DND-41 (cell line): ENCODE data around the gene SERPINB2.

Experiments
- ATAC-seq: fragments of 200-7000 bp; cut with Tn5 transposase; 3 replicates; pipeline ENCODE4 v1.9.1; 2021; ENCODE audit warnings: low read depth; ENCODE audit not compliant: insufficient read depth
- DNase-seq: peaks from one replicate; pipeline ENCODE4 v3.0.0-alpha.2; 2020
- H2AFZ ChIP-seq: 2 replicates; pipeline ENCODE4 v1.6.0; 2012; ENCODE audit warnings: low read depth, low read length
- H3K27ac ChIP-seq: 2 replicates; pipeline ENCODE4 v1.5.1; 2012; ENCODE audit warnings: low read length, inconsistent platforms
- H3K27me3 ChIP-seq: fragments of 200-600 bp; sonication (generic); 2 replicates; pipeline ENCODE4 v1.6.0; 2012; ENCODE audit warnings: low read length, mild to moderate bottlenecking, inconsistent platforms; ENCODE audit not compliant: insufficient read depth, poor library complexity
- H3K36me3 ChIP-seq: 2 replicates; pipeline ENCODE4 v1.5.1; 2012; ENCODE audit warnings: low read length, inconsistent platforms; ENCODE audit not compliant: insufficient read depth
- H3K4me1 ChIP-seq: 2 replicates; pipeline ENCODE4 v1.5.1; 2012; ENCODE audit warnings: mild to moderate bottlenecking, low read length; ENCODE audit not compliant: insufficient read depth
- H3K4me2 ChIP-seq: 2 replicates; pipeline ENCODE4 v1.6.0; 2012; ENCODE audit warnings: mild to moderate bottlenecking, moderate library complexity, low read length, inconsistent platforms; ENCODE audit not compliant: insufficient read depth
- H3K4me3 ChIP-seq, 2 experiments: fragments of 200-600 bp in 1 of 2; shearing (Covaris generic) in 1 of 2; 2 replicates each; pipeline ENCODE4 v1.5.1; 2012 to 2016; ENCODE audit warnings: inconsistent platforms in 2 of 2, low read length in 2 of 2, mild to moderate bottlenecking in 2 of 2, low read depth in 1 of 2, moderate library complexity in 1 of 2
- H3K79me2 ChIP-seq: 2 replicates; pipeline ENCODE4 v1.6.0; 2012; ENCODE audit warnings: low read length, inconsistent platforms; ENCODE audit not compliant: insufficient read depth
- H3K9ac ChIP-seq: 2 replicates; pipeline ENCODE4 v1.6.0; 2012; ENCODE audit warnings: low read depth, mild to moderate bottlenecking, inconsistent platforms, low read length, moderate library complexity
- H3K9me3 ChIP-seq: 2 replicates; pipeline ENCODE4 v1.5.1; 2012; ENCODE audit warnings: low read length, moderate library complexity, mild to moderate bottlenecking, inconsistent platforms; ENCODE audit not compliant: insufficient read depth, severe bottlenecking
- H4K20me1 ChIP-seq: 2 replicates; pipeline ENCODE4 v1.6.0; 2012; ENCODE audit warnings: low read length; ENCODE audit not compliant: insufficient read depth
- CTCF ChIP-seq: IDR thresholded peaks from 2 replicates; pipeline ENCODE4 v1.5.1; 2012; ENCODE audit warnings: borderline replicate concordance, low read length, moderate library complexity, mild to moderate bottlenecking; ENCODE audit not compliant: poor library complexity, severe bottlenecking; ENCODE audit errors: extremely low read depth
- EZH2 ChIP-seq: IDR thresholded peaks from 3 replicates; pipeline ENCODE4 v1.6.1; 2012; ENCODE audit warnings: borderline replicate concordance, low read depth, mild to moderate bottlenecking, moderate library complexity, low read length, inconsistent platforms; ENCODE audit not compliant: severe bottlenecking

Gene SERPINB2

DNA sequence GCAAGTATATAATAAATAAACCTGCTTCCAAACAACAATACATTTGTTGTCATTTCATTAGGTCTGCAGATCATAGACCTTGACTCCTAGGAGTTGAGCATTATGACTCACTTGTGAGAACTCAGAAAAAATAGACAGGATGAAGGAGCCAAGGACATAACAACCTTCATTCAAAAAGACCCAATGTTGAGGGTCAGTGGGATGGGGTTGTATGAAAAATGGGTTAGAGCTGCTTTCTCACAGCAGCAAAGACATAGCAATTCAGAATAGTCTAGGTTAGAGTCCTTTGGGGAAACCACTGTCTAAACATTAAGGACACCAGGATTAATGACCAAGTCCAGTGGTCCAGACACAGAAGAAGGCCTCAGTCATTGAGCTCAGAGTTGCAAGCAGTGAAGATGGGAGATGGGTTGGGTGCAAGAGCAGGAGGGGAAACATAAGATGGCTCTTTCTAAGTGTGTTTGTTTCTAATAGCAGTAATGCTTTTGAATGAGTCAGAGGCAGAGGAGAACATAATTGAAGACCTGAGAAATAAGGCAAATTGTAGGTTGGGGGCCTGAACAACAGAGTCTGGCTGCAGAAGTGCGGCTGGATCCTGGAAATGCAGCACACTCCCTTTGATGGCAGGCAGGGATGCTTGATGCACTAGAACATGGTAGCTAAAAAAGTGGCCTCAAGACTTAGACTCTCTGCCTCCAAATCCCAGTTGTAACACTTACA, 16.5 kb downstream of the SERPINB2 start:
- no peak for TF ChIP-seq CTCF
- no peak for TF ChIP-seq EZH2
- H3K36me3 ChIP-seq, result no peaks in the 10 kb centered on the region
- H3K4me3 ChIP-seq, result no peak overlapping the region
- H3K27ac ChIP-seq, result no peak overlapping the region
- no peak overlapping the region for H2AFZ ChIP-seq
- H3K9me3 ChIP-seq, result peaks cover 5% of the 10 kb centered on the region
- no peaks in the 10 kb centered on the region for H3K27me3 ChIP-seq
- no peaks in the 10 kb centered on the region for H4K20me1 ChIP-seq
- no peaks in the 10 kb centered on the region for H3K4me1 ChIP-seq
- H3K79me2 ChIP-seq, result no peaks in the 10 kb centered on the region
- H3K9ac ChIP-seq, result no peak overlapping the region
- no peak overlapping the region for H3K4me2 ChIP-seq
- DNase-seq, result no peak
- ATAC-seq, result no peak

DNA sequence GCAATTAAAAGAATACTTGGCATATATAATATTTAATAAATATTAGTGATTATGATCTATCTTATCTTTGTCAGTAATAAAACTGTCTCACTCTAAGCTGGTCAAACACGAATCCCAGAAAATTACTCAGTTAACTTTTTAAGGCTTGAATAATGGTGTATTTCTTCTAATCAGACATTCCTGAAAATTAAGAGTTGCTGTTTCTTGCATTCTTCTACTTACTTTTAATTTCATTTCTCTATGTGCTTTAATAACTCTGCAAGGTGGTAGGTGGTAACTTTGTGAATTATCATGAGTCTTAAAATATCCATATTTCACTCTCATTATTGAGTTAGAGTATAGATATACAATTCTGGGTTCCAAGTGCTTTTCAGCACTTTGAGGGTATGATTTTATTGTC, 17.2 kb downstream of the SERPINB2 start:
- H3K4me3 ChIP-seq, result no peak overlapping the region
- H3K36me3 ChIP-seq, result no peaks in the 10 kb centered on the region
- H4K20me1 ChIP-seq, result no peaks in the 10 kb centered on the region
- no peak for DNase-seq
- no peaks in the 10 kb centered on the region for H3K79me2 ChIP-seq
- no peaks in the 10 kb centered on the region for H3K4me1 ChIP-seq
- H3K27me3 ChIP-seq, result no peaks in the 10 kb centered on the region
- TF ChIP-seq CTCF, result no peak
- no peak for TF ChIP-seq EZH2
- H3K9me3 ChIP-seq, result peaks cover 5% of the 10 kb centered on the region
- no peak overlapping the region for H2AFZ ChIP-seq
- H3K4me2 ChIP-seq, result no peak overlapping the region
- no peak overlapping the region for H3K9ac ChIP-seq
- no peak overlapping the region for H3K27ac ChIP-seq
- no peak for ATAC-seq

- Histone ChIP-seq H3K27me3 (no peaks in the 10 kb centered on the region), H3K27ac (no peak overlapping the region), H3K4me2 (no peak overlapping the region), H3K36me3 (no peaks in the 10 kb centered on the region), H3K9ac (no peak overlapping the region), H4K20me1 (no peaks in the 10 kb centered on the region), H3K9me3 (peaks cover 5% of the 10 kb centered on the region), H3K79me2 (no peaks in the 10 kb centered on the region), H2AFZ (no peak overlapping the region), H3K4me3 (no peak overlapping the region), H3K4me1 (no peaks in the 10 kb centered on the region)
- DNase-seq, result no peak
- no peak for TF ChIP-seq EZH2
- no peak for TF ChIP-seq CTCF
- ATAC-seq, result no peak
Measured at GRCh38 chr18:63905361-63905760, 17.9 kb downstream of the SERPINB2 start.
